Immature natural killer cell (primary cell): ENCODE data around the gene CNGA2. TPM values are rescaled to one million over a fixed set of nuclear protein-coding genes. Genes with fewer than 3 reads are reported as not detected.

Experiments
- DNase-seq, 3 donors: peaks; one replicate each; pipeline ENCODE4 v3.0.0; 2022; ENCODE audit warnings: mixed read lengths in 1 of 3
- H3K27ac Mint-ChIP-seq, 6 donors: one replicate each; pipeline ENCODE4 v1.8.0; 2020; ENCODE audit warnings: mixed read lengths in 6 of 6, mild to moderate bottlenecking in 5 of 6, inconsistent platforms in 4 of 6, moderate library complexity in 3 of 6
- H3K27me3 Mint-ChIP-seq, 3 donors: one replicate each; pipeline ENCODE4 v1.8.0; 2020 to 2021; ENCODE audit warnings: low read depth in 3 of 3, mild to moderate bottlenecking in 3 of 3, mixed read lengths in 3 of 3, moderate library complexity in 3 of 3, inconsistent platforms in 1 of 3
- H3K36me3 Mint-ChIP-seq, 3 donors: one replicate each; pipeline ENCODE4 v1.8.0; 2020; ENCODE audit warnings: mixed read lengths in 3 of 3, inconsistent platforms in 2 of 3, mild to moderate bottlenecking in 2 of 3
- H3K4me1 Mint-ChIP-seq, 2 donors: one replicate each; pipeline ENCODE4 v1.8.0; 2020; ENCODE audit warnings: inconsistent platforms in 2 of 2, mild to moderate bottlenecking in 2 of 2, mixed read lengths in 2 of 2, moderate library complexity in 1 of 2
- H3K4me3 Mint-ChIP-seq, 5 donors: one replicate each; pipeline ENCODE4 v1.8.0; 2020; ENCODE audit warnings: mild to moderate bottlenecking in 5 of 5, mixed read lengths in 5 of 5, inconsistent platforms in 3 of 5, moderate library complexity in 3 of 5
- H3K9me3 Mint-ChIP-seq, 6 donors: one replicate each; pipeline ENCODE4 v1.8.0; 2020; ENCODE audit warnings: mild to moderate bottlenecking in 6 of 6, mixed read lengths in 6 of 6, inconsistent platforms in 4 of 6, moderate library complexity in 3 of 6
- polyA plus RNA-seq, 3 donors: library from polyadenylated mRNA; unstranded; fragments of 300-500 nt; fragmentation: Illumina TruSeq; gene quantifications; one replicate each; pipeline ENCODE4 v1.2.3, GENCODE V29; 2021

Gene CNGA2
- polyA plus RNA-seq, 3 donors from 2014 or later: not detected

DNA sequence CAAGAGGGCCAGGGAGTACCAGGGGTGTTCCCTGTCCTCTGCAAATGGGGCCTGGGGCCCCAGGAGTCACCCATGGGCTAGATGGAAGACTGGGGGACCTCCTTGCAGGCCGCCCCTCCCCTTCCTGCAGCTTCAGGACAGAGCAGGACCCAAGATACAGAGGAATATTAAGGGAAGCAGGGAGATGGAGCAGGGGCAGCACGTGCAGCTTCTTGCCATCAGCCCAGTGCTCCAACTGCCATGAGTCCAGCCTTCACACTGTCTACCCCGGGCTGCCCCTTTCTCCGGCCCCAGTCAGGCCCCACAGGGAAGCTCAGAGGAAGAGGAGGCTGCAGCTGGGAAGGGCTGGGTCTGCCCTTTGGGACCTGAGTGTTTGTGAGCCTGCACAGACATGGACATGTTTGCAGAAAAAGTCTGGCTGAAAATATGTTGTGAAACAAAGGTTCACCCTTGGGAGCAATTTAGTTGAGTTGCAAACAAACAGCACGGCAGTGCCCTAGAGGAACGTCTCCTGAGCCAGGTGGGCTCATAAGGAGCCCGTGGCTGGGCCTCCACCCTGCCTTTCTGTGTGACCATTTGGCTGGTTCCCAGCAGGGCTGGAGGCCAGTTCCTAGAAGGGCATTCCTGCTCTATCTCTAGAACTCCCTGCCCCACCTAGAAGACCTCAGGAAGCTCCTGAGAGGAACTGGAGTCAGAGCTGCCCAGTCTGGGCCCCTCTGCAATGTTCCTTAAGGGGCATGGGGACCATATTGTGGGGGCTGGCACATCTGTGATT, 9.8 kb upstream of the CNGA2 start:
- Mint-ChIP-seq H3K9me3 (no peaks in the 10 kb centered on the region), H3K4me1 (no peaks in the 10 kb centered on the region), H3K36me3 (no peaks in the 10 kb centered on the region), H3K4me3 (no peak overlapping the region), H3K27me3 (peaks cover 0 to 4% (median 2%) of the 10 kb centered on the region in 3 donors), H3K27ac (no peak overlapping the region)
- DNase-seq: no peak

- no peaks in the 10 kb centered on the region for H3K36me3 Mint-ChIP-seq
- H3K27me3 Mint-ChIP-seq: peaks cover 1 to 4% (median 2%) of the 10 kb centered on the region in 3 donors
- no peak for DNase-seq
- no peak overlapping the region for H3K27ac Mint-ChIP-seq
- H3K9me3 Mint-ChIP-seq: no peaks in the 10 kb centered on the region
- no peak overlapping the region for H3K4me3 Mint-ChIP-seq
- no peaks in the 10 kb centered on the region for H3K4me1 Mint-ChIP-seq
Observed at GRCh38 chrX:151725338-151725614, 9.3 kb upstream of the CNGA2 start.

GRCh38 chrX:151726751-151727150, 7.8 kb upstream of the CNGA2 start:
- Mint-ChIP-seq H3K27me3 (peaks cover 1 to 4% (median 2%) of the 10 kb centered on the region in 3 donors), H3K4me1 (no peaks in the 10 kb centered on the region), H3K9me3 (no peaks in the 10 kb centered on the region), H3K27ac (no peak overlapping the region), H3K36me3 (no peaks in the 10 kb centered on the region), H3K4me3 (no peak overlapping the region)
- DNase-seq: no peak

DNA sequence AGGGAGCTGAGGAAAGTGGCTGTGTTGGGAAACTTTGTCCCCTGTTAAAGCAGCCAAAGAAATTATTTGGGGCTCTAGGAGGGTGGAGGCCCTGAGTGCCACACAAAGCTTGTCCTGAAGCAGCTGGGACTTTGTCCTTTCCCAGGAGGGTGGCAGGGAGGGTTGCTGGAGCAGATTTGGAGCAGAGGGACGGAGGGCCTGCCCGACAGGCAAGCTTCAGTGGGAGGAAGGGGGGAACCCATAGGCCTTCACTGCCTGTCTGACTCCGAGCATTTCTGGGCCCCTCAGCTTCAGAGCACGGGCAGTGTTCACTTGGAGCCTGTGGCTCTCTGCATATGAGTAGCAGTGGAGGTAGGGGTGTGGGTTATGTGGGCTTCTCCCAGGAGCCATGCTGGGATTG, 7.2 kb upstream of the CNGA2 start:
- Mint-ChIP-seq H3K27ac (no peak overlapping the region), H3K36me3 (no peaks in the 10 kb centered on the region), H3K9me3 (no peaks in the 10 kb centered on the region), H3K4me3 (no peak overlapping the region), H3K27me3 (peaks cover 1 to 7% (median 2%) of the 10 kb centered on the region in 3 donors), H3K4me1 (no peaks in the 10 kb centered on the region)
- DNase-seq: no peak

GRCh38 chrX:151729056-151729725, 5.4 kb upstream of the CNGA2 start:
- Mint-ChIP-seq H3K4me3 (no peak overlapping the region), H3K27me3 (peaks cover 1 to 5% (median 2%) of the 10 kb centered on the region in 3 donors), H3K27ac (no peak overlapping the region), H3K4me1 (no peaks in the 10 kb centered on the region), H3K36me3 (no peaks in the 10 kb centered on the region), H3K9me3 (no peaks in the 10 kb centered on the region)
- no peak for DNase-seq

- Mint-ChIP-seq H3K36me3 (no peaks in the 10 kb centered on the region), H3K27me3 (peaks cover 0 to 9% (median 1%) of the 10 kb centered on the region in 3 donors), H3K4me1 (no peaks in the 10 kb centered on the region), H3K9me3 (peaks cover 0 to 3% (median 0%) of the 10 kb centered on the region in 6 donors), H3K27ac (no peak overlapping the region), H3K4me3 (no peak overlapping the region)
- DNase-seq: no peak
Observed at GRCh38 chrX:151735219-151735618, 673 bp downstream of the CNGA2 start.

DNA sequence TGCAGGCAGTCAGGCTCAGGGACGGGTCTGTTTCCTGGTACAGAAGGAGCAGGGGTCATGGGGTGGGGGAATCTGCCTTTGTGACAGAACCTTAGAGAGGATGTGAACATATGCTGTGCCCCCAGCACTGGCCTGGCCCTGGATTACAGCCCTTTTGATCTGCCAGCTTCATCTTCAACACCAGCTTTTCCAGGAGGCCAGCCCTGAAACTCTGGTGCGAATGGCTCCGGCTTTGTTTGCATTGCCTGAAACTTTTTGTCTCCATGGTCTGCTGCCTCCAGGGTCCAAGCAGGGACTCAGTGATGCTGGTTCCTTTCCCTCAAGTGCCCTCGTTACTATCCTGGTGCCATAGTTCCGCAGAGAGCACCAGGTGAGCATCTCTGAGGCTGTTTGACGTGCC, 2.1 kb downstream of the CNGA2 start:
- Mint-ChIP-seq H3K4me1 (no peaks in the 10 kb centered on the region), H3K36me3 (no peaks in the 10 kb centered on the region), H3K9me3 (peaks cover 0 to 3% (median 0%) of the 10 kb centered on the region in 6 donors), H3K4me3 (no peak overlapping the region), H3K27ac (no peak overlapping the region), H3K27me3 (peaks cover 0 to 9% (median 1%) of the 10 kb centered on the region in 3 donors)
- DNase-seq: no peak

DNA sequence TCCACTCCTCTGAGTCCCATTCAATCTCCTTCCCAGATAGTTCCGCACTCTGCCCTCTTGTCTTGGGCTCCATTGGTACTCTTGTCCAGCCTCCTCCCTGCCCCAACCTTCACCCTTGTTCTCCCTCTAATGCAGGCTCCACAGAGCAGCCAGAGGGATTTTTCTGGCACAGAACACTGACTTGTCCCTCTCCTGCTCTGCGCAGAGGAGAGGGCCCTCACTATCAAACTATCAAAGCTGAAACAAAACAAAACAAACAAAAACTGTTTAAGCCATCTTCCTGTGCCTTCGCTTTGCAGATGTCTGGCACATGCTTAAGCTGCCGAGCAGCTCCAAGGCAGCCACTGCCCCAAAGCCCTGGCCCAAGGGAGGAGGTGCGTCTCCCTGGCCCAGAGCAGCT, 2.9 kb downstream of the CNGA2 start:
- Mint-ChIP-seq H3K36me3 (no peaks in the 10 kb centered on the region), H3K4me1 (no peaks in the 10 kb centered on the region), H3K4me3 (no peak overlapping the region)

DNA sequence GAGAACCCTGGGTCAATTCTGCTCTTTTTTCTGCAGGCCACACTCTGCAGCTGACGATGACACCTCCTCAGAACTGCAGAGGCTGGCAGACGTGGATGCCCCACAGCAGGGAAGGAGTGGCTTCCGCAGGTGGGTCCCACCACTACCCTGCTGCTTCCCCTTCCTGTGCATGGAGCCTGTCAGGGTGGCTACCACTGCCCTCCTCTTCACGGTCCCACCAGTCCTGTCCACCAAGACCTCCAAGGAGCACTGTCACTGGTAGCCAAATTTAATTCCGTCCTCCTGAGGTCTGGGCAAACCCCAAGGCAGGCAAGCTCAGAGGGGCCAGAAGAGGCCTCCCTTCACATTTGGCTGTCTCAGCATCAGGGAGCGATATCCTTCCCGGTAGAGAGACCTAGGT, 4.2 kb downstream of the CNGA2 start:
- Mint-ChIP-seq H3K36me3 (no peaks in the 10 kb centered on the region), H3K27me3 (peaks cover 0 to 6% (median 1%) of the 10 kb centered on the region in 3 donors), H3K27ac (no peak overlapping the region), H3K4me1 (no peaks in the 10 kb centered on the region), H3K9me3 (peaks cover 0 to 3% (median 0%) of the 10 kb centered on the region in 6 donors), H3K4me3 (no peak overlapping the region)
- no peak for DNase-seq

More for the DNA sequence above, 2.9 kb downstream of the CNGA2 start:
- H3K9me3 Mint-ChIP-seq: peaks cover 0 to 3% (median 0%) of the 10 kb centered on the region in 6 donors
- no peak overlapping the region for H3K27ac Mint-ChIP-seq
- DNase-seq: no peak
- H3K27me3 Mint-ChIP-seq: peaks cover 0 to 6% (median 1%) of the 10 kb centered on the region in 3 donors

GRCh38 chrX:151741606-151742005, 7.1 kb downstream of the CNGA2 start:
- no peaks in the 10 kb centered on the region for H3K4me1 Mint-ChIP-seq
- no peak overlapping the region for H3K27ac Mint-ChIP-seq
- H3K36me3 Mint-ChIP-seq: no peaks in the 10 kb centered on the region
- no peak overlapping the region for H3K4me3 Mint-ChIP-seq
- H3K9me3 Mint-ChIP-seq: no peaks in the 10 kb centered on the region
- H3K27me3 Mint-ChIP-seq: peaks cover 0 to 4% (median 2%) of the 10 kb centered on the region in 3 donors
- no peak for DNase-seq

DNA sequence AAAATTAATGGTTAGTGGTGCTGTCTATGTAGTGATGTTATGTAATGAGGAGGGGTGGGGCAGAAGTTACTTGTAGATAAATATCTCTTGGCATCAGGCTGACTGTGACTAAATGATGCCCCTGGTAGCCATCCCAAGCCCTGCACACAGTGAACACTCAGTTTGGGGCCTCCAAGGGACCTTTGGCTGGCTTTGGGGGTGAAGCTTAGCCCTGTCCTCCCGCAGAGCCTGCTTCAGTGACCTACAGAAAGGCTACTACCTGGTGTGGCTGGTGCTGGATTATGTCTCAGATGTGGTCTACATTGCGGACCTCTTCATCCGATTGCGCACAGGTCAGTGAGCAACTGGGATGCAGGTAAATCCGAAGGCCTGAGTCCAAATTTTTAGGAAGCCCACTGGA, 7.8 kb downstream of the CNGA2 start:
- H3K4me3 Mint-ChIP-seq: no peak overlapping the region
- H3K9me3 Mint-ChIP-seq: no peaks in the 10 kb centered on the region
- no peak for DNase-seq
- peaks cover 0 to 4% (median 2%) of the 10 kb centered on the region in 3 donors for H3K27me3 Mint-ChIP-seq
- H3K27ac Mint-ChIP-seq: no peak overlapping the region
- no peaks in the 10 kb centered on the region for H3K36me3 Mint-ChIP-seq
- H3K4me1 Mint-ChIP-seq: no peaks in the 10 kb centered on the region

GRCh38 chrX:151743651-151744470, 9.3 kb downstream of the CNGA2 start:
- Mint-ChIP-seq H3K36me3 (no peaks in the 10 kb centered on the region), H3K4me3 (no peak overlapping the region), H3K9me3 (no peaks in the 10 kb centered on the region), H3K27ac (no peak overlapping the region), H3K4me1 (no peaks in the 10 kb centered on the region), H3K27me3 (peaks cover 0 to 2% (median 0%) of the 10 kb centered on the region in 3 donors)
- no peak for DNase-seq

GRCh38 chrX:151745651-151746050, 11.1 kb downstream of the CNGA2 start:
- peaks cover 0 to 6% (median 2%) of the 10 kb centered on the region in 3 donors for H3K27me3 Mint-ChIP-seq
- H3K36me3 Mint-ChIP-seq: no peaks in the 10 kb centered on the region
- DNase-seq: no peak
- no peak overlapping the region for H3K4me3 Mint-ChIP-seq
- H3K27ac Mint-ChIP-seq: no peak overlapping the region
- no peaks in the 10 kb centered on the region for H3K4me1 Mint-ChIP-seq
- H3K9me3 Mint-ChIP-seq: no peaks in the 10 kb centered on the region

GRCh38 chrX:151746502-151746901, 12.0 kb downstream of the CNGA2 start:
- Mint-ChIP-seq H3K4me3 (no peak overlapping the region), H3K36me3 (no peaks in the 10 kb centered on the region)

More at GRCh38 chrX:151746502-151746901, 12.0 kb downstream of the CNGA2 start:
- no peak overlapping the region for H3K27ac Mint-ChIP-seq
- peaks cover 0 to 10% (median 4%) of the 10 kb centered on the region in 3 donors for H3K27me3 Mint-ChIP-seq
- H3K4me1 Mint-ChIP-seq: no peaks in the 10 kb centered on the region
- H3K9me3 Mint-ChIP-seq: no peaks in the 10 kb centered on the region
- DNase-seq: no peak
